Measurements from ENCODE around the gene AKR1B1. TPM values are rescaled to one million over a fixed set of nuclear protein-coding genes. Genes with fewer than 3 reads are reported as not detected.

The AKR1B1 gene
- total RNA-seq, 4 donors from 2014 or later: 87.3 to 119 (median 95.6) TPM

DNA sequence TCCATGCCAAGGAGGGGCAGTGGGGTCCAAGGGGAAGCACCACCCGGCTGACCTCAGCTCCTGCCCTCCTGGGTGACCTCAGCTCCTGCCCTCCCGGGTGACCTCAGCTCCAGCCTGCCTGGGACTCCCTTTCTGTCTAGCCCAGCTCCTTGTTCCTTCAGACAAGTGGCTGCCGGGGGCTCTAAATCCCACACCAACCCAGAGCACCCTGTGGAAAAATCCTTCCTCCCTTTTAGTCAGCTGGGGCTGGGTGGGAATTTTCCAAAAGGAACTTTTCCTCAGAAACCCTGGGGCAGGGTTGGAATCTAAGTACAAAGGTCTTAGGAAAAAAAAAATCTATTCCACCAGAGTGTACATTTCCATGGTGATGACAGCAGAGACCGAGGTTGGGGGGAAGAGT, 36.3 kb downstream of the AKR1B1 start:
- H3K27me3 ChIP-seq: no peaks in the 10 kb centered on the region
- TF ChIP-seq, protein P1, sequence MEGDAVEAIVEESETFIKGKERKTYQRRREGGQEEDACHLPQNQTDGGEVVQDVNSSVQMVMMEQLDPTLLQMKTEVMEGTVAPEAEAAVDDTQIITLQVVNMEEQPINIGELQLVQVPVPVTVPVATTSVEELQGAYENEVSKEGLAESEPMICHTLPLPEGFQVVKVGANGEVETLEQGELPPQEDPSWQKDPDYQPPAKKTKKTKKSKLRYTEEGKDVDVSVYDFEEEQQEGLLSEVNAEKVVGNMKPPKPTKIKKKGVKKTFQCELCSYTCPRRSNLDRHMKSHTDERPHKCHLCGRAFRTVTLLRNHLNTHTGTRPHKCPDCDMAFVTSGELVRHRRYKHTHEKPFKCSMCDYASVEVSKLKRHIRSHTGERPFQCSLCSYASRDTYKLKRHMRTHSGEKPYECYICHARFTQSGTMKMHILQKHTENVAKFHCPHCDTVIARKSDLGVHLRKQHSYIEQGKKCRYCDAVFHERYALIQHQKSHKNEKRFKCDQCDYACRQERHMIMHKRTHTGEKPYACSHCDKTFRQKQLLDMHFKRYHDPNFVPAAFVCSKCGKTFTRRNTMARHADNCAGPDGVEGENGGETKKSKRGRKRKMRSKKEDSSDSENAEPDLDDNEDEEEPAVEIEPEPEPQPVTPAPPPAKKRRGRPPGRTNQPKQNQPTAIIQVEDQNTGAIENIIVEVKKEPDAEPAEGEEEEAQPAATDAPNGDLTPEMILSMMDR (IDR thresholded peaks at IDR 0.05 in 4 of 5, conservative IDR thresholded peaks at IDR 0.05 in 1 of 5): no peak
- TF ChIP-seq POLR2A (IDR thresholded peaks at IDR 0.05): no peak
- in situ Hi-C loops (cut with MboI; ENCODE audit: low sequenced_read_pairs in 4 of 4) (no loop called here), intact Hi-C loops (cut with DNase I; ENCODE audit: low total_unique reads) (no loop called here)
- H3K4me3 ChIP-seq: no peak overlapping the region
- no peaks in the 10 kb centered on the region for H3K9me3 ChIP-seq
- ATAC-seq: no peak
- H3K36me3 ChIP-seq: no peaks in the 10 kb centered on the region
- H3K4me1 ChIP-seq: no peaks in the 10 kb centered on the region
- H3K27ac ChIP-seq: no peak overlapping the region
- no peak for DNase-seq

GRCh38 chr7:134422008-134422407, 36.9 kb downstream of the AKR1B1 start:
- no peaks in the 10 kb centered on the region for H3K27me3 ChIP-seq
- H3K27ac ChIP-seq: no peak overlapping the region
- intact Hi-C loops (cut with DNase I; ENCODE audit: low total_unique reads): no loop called here
- no peaks in the 10 kb centered on the region for H3K4me1 ChIP-seq
- ATAC-seq (no peak), DNase-seq (no peak)
- H3K36me3 ChIP-seq: no peaks in the 10 kb centered on the region
- no peak for TF ChIP-seq POLR2A (IDR thresholded peaks at IDR 0.05)
- TF ChIP-seq, protein P1 (IDR thresholded peaks at IDR 0.05 in 4 of 5, conservative IDR thresholded peaks at IDR 0.05 in 1 of 5): no peak
- H3K9me3 ChIP-seq: no peaks in the 10 kb centered on the region
- in situ Hi-C loops (cut with MboI; ENCODE audit: low sequenced_read_pairs in 4 of 4): no loop called here
- H3K4me3 ChIP-seq: no peak overlapping the region

DNA sequence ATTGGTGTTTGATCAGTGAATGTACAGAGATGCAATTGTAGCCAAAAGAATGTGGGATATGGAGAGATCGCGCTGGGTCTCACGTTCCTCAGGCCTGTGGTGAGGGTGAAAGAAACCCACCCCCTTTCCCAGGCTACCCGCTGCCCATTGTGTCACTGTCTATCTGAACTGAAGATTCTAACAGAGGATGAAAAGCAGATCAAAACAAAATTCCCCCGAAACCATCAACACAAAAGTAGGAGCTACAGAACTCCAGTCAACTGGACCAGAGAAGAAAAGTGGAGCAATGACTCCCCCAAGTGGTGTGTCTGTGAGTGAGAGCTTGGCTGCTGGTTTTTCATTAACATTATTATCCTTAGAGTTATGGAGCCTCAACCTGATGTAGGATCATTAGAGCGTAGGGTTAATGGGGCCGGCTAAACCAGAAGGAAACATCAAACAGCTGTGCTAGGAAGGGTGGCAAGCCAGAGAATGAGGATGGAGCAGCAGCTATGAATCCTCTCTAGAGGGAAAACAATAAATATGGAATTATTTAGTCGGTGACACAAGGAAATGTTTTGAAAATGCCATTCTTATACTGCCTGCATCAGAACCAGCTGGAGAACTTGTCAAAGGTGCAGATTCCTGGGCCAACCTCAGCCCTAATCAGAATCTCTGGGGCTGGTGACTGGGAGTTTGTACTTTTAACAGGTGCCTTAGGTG, 38.3 kb downstream of the AKR1B1 start:
- ATAC-seq (no peak), DNase-seq (no peak)
- TF ChIP-seq POLR2A (IDR thresholded peaks at IDR 0.05): no peak
- TF ChIP-seq, protein P1 (IDR thresholded peaks at IDR 0.05 in 4 of 5, conservative IDR thresholded peaks at IDR 0.05 in 1 of 5): peak in 2 of 5 experiments; percentile 32 to 39
- intact Hi-C loops (cut with DNase I; ENCODE audit: low total_unique reads): no loop called here
- H3K4me1 ChIP-seq: no peaks in the 10 kb centered on the region
- H3K36me3 ChIP-seq: no peaks in the 10 kb centered on the region
- no peak overlapping the region for H3K4me3 ChIP-seq
- in situ Hi-C loops (cut with MboI; ENCODE audit: low sequenced_read_pairs in 4 of 4): no loop called here
- H3K27ac ChIP-seq: no peak overlapping the region
- H3K27me3 ChIP-seq: no peaks in the 10 kb centered on the region
- no peaks in the 10 kb centered on the region for H3K9me3 ChIP-seq

DNA sequence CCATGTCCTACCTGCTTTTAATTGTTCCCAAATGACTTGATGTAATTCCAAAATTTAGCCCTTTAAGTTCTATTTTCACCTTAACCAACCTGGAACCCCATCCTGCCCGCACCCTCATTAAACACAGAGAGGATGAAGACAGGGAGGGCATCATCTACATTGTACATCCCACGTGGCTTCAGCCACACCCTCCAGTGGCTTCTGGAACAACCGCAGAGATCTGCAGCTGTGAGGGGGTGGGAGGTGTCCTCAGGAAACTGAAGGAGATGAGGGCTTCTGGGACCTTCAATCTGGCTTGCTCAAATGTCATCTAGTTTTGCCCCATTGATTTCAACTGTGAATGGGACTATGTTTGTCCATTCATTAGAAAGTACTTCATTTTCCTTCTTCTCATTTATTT, 39.0 kb downstream of the AKR1B1 start:
- TF ChIP-seq, protein P1 (IDR thresholded peaks at IDR 0.05 in 4 of 5, conservative IDR thresholded peaks at IDR 0.05 in 1 of 5): no peak
- TF ChIP-seq POLR2A (IDR thresholded peaks at IDR 0.05): no peak
- no peaks in the 10 kb centered on the region for H3K4me1 ChIP-seq
- H3K27me3 ChIP-seq: no peaks in the 10 kb centered on the region
- DNase-seq: no peak
- H3K36me3 ChIP-seq: no peaks in the 10 kb centered on the region
- H3K9me3 ChIP-seq: no peaks in the 10 kb centered on the region
- in situ Hi-C loops (cut with MboI; ENCODE audit: low sequenced_read_pairs in 4 of 4) (no loop called here), intact Hi-C loops (cut with DNase I; ENCODE audit: low total_unique reads) (no loop called here)
- no peak overlapping the region for H3K27ac ChIP-seq
- no peak for ATAC-seq
- H3K4me3 ChIP-seq: no peak overlapping the region

GRCh38 chr7:134419085-134419484, 39.8 kb downstream of the AKR1B1 start:
- Histone ChIP-seq H3K4me1 (no peaks in the 10 kb centered on the region), H3K36me3 (no peaks in the 10 kb centered on the region), H3K4me3 (no peak overlapping the region), H3K27ac (no peak overlapping the region), H3K9me3 (no peaks in the 10 kb centered on the region), H3K27me3 (no peaks in the 10 kb centered on the region)
- TF ChIP-seq POLR2A (IDR thresholded peaks at IDR 0.05): no peak
- TF ChIP-seq, protein P1 (IDR thresholded peaks at IDR 0.05 in 4 of 5, conservative IDR thresholded peaks at IDR 0.05 in 1 of 5): no peak
- ATAC-seq: no peak
- no peak for DNase-seq
- in situ Hi-C loops (cut with MboI; ENCODE audit: low sequenced_read_pairs in 4 of 4) (no loop called here), intact Hi-C loops (cut with DNase I; ENCODE audit: low total_unique reads) (no loop called here)

Measured in gastrocnemius medialis (tissue), 4 donors.